Activated T-helper 1 cell treated with Interleukin-2 at 50 U/mL for 16 hours (primary cell): ENCODE data around the gene BRICD5.
A peak's percentile ranks its signal among the peaks of the same experiment; 100 is the strongest.

ENCODE experiments used
- DNase-seq: peaks from one replicate; pipeline ENCODE4 v3.0.0-alpha.2; 2020; ENCODE audit warnings: low read depth

The BRICD5 gene

DNA sequence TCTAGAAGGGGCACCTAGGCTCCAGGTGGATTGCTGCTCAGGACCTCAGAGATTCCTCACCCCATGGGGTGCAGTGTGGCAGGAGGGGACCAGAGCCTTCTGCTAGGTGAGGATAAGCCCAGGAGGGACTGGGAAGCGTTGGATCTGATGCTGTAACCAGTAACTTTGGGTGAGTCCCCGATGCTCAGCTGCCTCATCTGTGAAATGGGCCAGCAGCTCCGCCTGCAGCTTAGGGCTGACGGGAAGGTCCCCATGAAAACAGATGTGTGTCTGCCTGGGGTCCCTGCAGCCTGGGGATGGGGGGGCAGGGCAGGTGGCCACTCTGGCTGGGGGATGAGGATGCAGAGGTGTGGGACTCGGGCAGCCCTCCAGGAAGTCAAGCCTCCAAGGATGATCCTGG, 11.6 kb downstream of the BRICD5 start:
- DNase-seq, result no peak

- DNase-seq, result no peak
Observed at GRCh38 chr16:2198283-2198682, 12.4 kb downstream of the BRICD5 start.

DNA sequence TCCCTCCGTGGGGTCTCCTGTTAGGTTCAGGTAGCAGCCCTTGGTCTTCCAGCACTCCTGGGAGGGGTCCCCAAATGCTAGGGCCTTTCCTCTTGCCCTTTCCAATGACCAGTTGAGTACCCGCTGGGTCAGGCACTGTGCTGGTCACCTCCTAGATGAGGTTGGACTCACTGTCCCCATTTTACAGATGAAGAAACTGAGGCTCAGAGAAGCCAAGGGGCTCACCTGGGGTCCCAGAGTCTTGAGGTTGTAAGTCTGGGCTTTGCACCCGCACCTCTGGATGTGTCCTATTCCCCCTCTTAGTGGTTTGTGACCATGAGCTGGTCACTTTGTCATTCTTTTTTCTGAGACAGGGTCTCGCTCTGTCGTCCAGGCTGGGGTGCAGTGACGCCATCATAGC, 12.9 kb downstream of the BRICD5 start:
- no peak for DNase-seq

- no peak for DNase-seq
Observed at GRCh38 chr16:2196981-2197511, 13.6 kb downstream of the BRICD5 start.

GRCh38 chr16:2196162-2196980, 14.3 kb downstream of the BRICD5 start, which contains the start of gene CASKIN1:
Gene CASKIN1 (minus strand): TSS chr16:2196605. CDS start chr16:2196432, 173 bp downstream.
- no peak for DNase-seq

DNA sequence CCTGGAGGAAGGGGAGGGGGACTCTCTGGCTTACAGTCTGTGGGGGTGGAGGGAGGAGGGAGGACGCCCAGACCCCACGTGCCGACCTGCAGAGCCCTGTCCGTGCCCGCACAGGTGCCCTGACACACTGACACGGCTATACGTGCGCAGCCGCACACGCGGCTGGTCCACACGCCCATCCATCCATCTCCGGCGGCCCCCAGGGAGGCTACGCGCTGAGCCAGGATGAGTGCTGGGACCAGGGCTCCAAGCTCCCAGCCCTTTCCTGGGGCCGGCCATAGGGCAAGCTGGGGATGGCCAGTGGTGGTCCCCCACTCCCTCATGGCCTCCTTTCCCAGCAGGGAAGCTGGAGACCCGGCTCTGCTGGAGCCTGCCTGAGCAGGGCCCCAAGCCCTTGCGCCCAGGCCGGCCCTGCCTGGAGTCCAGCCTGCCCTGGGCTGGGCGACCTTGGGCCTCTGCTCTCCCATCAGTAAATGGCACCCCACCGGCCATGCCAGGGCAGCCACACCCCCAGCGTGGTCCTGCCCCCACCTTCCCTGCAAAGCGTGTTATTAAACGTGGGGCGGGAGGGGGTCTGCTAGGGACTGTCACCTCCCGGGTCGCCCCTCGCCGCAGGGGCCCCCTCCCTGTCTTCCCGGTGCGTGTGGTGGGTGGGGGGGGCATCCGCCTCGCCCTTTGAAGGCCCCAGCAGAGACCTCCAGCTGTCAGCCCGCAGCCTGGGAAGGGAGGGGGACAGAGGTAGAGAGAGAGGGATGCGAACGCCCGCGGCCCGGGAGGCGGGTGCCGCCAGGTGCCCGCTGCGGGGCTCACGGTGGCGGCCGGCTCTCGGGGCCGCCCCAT, 15.1 kb downstream of the BRICD5 start:
- DNase-seq, result no peak

DNA sequence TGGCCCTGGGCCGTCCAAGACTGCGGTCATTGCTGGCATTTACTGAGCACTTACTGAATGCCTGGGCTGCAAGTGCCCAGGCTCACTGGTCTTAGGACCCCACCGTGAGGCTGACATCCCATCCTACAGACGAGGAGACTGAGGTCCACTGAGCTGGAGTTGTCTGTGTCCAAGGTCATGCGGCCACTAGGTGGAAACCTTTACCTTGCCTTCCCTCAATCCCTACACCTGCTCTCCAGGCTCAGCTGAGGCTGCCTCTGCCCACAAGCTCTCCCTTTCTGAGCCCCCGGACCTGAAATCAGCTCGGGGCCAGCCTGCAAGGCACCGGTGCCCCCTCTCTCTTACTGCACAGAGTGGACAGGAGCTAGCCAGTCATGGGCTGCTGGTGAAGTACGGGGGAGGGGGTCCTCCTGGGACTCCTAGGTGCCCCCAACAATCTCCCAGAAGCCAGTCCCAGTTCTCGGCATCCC, 15.8 kb downstream of the BRICD5 start:
- DNase-seq, result peak; percentile 24

- no peak for DNase-seq
Observed at GRCh38 chr16:2194166-2194834, 16.4 kb downstream of the BRICD5 start.

GRCh38 chr16:2191446-2191706, 19.3 kb downstream of the BRICD5 start:
- no peak for DNase-seq

DNA sequence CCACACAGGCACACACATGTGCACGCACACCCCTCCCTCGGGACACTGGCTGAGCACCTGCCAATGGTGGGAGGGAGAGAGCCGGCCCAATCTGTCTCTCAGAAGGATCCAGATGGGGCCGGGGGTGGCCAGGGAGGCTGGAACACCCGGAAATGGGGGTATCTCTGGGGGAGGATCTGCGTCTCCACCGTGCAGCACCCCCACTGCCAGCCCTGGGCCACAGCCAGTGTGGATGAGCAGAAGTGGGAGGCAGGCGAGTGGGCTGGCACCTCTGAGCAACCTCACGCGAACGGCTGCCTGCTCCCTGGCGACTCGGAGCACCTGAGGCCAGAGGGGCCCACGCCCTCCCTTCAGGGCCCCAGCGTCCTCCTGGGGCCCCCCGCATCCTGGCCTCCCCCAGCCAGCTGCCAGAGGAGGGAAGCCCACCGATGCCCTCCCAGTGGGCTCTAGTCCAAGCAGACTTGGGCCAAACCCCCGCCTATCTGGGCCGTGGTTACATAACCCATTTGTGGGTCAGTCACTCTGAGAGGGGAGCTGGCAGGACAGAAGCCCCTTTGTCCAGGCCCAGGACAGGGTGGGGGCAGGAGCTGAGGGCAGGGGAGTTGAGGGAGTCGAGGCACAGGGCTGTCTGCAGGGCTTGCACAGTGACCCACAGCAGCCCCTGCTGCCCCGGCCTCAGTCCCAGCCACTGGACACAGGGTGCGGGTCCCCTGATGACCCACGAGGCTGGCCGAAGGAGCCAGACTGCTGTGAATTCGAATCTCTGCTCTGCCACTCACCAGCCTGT, 19.8 kb downstream of the BRICD5 start:
- DNase-seq, result no peak

GRCh38 chr16:2190002-2190658, 20.5 kb downstream of the BRICD5 start:
- no peak for DNase-seq

DNA sequence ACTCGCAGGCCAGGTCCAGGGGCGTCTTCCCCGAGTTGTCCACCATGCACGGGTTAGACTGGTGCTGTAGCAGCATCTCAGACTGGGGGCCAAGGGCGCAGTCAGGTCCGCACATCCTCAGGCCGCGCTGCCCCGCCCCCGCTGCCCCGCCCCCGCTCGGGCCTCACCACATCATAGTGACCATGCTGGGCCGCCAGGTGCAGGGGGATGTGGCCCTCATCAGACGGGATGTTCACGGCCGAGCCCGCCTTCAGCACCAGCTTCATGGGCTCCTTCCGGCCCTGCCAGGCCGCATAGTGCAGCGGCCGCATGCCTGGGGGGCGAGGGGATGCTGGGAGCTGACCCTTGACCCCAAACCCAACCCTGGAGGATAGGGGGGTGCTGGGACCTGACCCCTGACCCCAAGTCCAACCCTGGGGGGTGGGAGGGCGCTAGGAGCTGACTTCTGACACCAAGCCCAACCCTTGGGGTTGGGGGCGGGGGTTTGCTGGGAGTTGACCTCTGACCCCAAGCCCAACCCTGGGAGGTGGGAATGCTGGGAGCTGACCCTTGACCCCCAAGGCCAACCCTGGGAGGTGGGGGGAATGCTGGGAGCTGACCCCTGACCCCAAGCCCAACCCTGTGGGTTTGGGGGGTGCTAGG, 21.3 kb downstream of the BRICD5 start:
- DNase-seq, result no peak

DNA sequence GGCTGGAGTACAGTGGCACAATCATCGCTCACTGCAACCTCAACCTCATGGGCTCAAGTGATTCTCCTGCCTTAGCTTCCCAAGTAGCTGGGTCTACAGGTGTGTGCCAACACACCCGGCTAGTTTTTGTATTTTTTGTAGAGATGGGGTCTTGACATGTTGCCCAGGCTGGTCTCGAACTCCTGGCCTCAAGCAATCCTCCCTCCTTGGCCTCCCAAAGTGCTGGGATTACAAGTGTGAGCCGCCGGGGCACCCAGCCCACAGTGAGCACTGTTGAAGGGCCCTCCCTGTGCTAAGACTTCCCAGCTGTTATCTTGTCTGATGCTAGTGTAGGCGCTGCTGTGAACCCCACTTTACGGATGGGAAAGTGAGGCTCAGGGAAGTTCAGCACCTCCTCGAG, 22.3 kb downstream of the BRICD5 start:
- no peak for DNase-seq

GRCh38 chr16:2187212-2187611, 23.5 kb downstream of the BRICD5 start:
- no peak for DNase-seq

DNA sequence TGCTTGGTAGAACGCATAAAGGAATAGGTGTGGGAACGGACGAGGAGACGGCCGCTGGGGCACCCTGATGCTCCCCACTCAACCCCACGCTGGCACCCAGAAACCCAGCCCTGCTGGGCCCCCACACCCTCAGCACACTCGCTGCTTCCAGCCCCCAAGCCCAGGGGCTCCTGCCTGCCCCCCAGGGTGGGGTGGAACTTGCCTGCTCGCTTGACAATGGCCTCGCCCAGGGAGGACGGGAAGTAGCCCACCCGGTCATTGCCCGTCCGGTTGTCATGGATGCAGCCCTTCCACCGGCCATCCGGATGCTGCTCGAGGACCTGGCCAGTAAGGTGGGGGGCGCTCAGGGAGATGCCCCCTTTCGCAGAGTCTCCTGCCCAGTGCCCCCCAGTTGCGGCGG, 24.2 kb downstream of the BRICD5 start:
- DNase-seq, result no peak

GRCh38 chr16:2186064-2186463, 24.6 kb downstream of the BRICD5 start:
- no peak for DNase-seq

- no peak for DNase-seq
Observed at GRCh38 chr16:2184962-2185361, 25.7 kb downstream of the BRICD5 start.

GRCh38 chr16:2184346-2184745, 26.3 kb downstream of the BRICD5 start:
- no peak for DNase-seq

DNA sequence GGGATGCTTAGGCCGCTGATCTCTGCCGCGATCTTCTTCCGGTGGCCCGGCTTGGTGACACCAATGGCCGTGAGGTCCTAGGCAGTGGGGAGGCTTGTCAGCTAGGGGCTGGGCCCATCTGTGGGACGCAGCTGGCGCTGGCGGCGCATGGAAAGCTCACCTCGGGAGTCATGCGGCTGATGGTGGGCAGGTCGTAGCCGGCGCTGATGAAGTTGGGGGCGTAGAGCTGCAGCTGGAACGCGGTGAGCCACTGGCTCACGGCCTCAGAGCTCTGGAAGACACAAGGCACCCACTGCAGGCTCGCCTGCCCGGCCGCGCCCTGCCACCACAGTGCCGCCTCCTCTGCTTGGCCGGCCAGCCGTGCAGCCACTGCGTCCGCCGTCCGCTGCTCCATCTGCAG, 27.0 kb downstream of the BRICD5 start:
- DNase-seq, result no peak

DNA sequence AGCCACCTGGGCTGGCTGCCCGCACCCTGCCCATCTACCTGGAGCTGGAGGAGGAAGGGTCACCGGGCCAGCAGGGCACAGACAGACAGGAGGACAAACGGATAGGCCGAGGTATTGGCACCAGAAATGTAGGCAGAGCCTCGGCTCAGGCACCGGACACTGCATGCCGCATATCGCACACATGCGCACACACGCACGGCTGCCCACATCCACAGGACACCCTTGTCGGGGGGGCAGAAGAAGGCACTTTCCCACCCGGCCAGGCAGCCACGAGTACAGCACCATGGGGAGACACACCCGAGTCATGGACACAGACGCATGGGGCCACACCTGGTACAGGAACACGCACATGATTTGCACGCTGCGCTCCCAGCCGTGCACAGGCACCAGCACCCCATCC, 28.7 kb downstream of the BRICD5 start:
- no peak for DNase-seq
